ENCODE results near the gene BPIFA3.

BPIFA3 gene

DNA sequence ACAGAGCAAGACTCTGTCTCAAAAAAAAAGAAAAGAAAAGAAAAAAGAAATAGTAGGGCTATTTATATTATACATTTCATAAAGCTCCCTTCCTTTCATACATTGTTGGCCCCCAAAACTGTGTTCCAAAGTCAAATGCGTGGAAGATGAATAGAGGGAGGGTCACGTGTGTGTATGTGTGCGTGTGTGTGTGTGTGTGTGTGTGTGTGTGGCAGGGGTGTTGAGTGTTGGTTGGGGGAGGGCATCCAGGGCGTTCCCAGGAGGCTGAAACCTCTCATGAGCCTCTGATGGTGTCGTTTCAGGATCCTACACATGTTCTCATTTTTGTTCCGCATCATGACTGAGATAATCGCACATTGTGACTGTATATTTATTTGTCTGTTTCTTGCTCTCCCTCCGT lies 58.1 kb downstream of the BPIFA3 start:
- in situ Hi-C loops (cut with MboI; ENCODE audit: low pct_unique_long_range_greater_than_20kb, low sequenced_read_pairs, unreplicated experiment), result no loop called here
- no peak for DNase-seq (ENCODE audit: low spot score)
- TF ChIP-seq, protein P1, sequence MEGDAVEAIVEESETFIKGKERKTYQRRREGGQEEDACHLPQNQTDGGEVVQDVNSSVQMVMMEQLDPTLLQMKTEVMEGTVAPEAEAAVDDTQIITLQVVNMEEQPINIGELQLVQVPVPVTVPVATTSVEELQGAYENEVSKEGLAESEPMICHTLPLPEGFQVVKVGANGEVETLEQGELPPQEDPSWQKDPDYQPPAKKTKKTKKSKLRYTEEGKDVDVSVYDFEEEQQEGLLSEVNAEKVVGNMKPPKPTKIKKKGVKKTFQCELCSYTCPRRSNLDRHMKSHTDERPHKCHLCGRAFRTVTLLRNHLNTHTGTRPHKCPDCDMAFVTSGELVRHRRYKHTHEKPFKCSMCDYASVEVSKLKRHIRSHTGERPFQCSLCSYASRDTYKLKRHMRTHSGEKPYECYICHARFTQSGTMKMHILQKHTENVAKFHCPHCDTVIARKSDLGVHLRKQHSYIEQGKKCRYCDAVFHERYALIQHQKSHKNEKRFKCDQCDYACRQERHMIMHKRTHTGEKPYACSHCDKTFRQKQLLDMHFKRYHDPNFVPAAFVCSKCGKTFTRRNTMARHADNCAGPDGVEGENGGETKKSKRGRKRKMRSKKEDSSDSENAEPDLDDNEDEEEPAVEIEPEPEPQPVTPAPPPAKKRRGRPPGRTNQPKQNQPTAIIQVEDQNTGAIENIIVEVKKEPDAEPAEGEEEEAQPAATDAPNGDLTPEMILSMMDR (IDR thresholded peaks at IDR 0.05; ENCODE audit: extremely low read depth, insufficient read depth, missing control alignments), result no peak

DNA sequence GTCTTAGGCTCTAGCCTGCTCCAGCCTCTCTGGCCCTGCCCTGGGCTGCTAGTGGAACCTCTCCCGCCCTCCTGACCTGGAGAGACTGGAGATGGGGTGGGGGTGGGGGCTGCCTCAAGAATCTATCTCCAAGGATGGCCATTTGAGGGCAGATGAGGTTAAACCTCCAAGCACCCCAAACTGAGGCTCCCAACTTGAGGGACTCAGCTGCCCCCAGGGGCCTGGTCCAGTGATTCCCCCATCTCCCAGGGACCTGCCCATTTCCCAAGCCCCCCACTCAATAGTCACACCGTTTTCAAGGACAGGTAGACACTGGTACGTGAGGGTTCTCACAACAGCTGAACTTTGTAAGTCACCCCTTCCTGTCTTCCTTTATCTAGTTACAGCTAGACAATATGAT lies 58.7 kb downstream of the BPIFA3 start:
- in situ Hi-C loops (cut with MboI; ENCODE audit: low pct_unique_long_range_greater_than_20kb, low sequenced_read_pairs, unreplicated experiment), result no loop called here
- no peak for DNase-seq (ENCODE audit: low spot score)
- TF ChIP-seq, protein P1 (IDR thresholded peaks at IDR 0.05; ENCODE audit: extremely low read depth, insufficient read depth, missing control alignments), result no peak

DNA sequence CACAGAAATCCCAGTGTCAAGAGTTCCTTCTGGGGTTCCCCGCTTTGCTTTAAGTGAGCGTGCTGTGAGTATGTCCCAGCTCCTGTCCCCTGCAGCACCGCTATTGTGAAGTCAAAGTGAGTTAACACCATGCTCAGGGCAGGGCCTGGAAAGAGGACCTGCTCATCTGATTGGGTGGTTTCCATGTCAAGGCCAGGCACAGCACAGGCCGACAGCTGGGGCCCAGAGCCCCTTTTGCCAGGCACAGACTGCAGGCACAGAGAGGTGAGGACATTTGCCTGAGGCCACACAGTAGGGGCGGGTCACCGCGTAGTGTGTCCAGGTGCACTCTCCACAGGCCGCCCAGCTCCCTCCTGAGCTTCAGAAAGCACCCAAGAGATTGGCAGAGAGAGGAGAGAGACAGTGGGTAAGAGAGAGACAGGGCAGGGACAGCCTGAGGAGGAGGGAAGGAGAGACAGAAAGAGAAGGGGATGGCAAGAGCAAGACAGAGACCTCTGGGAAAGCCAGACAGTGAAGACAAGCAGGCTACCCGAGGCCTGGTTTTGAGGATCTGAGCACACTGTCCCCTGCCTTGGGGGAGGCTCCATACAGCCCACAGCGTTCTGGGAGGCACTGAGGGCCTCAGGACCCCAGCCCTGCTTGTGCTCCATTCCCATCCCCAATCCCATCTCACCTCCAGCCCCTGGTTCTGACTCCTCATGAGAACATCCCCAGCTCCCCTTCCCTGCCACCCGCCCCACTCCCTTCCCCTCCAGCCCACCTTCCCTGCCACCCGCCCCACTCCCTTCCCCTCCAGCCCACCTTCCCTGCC lies 59.4 kb downstream of the BPIFA3 start:
- TF ChIP-seq, protein P1 (IDR thresholded peaks at IDR 0.05; ENCODE audit: extremely low read depth, insufficient read depth, missing control alignments), result no peak
- DNase-seq (ENCODE audit: low spot score), result peak; percentile 9
- in situ Hi-C loops (cut with MboI; ENCODE audit: low pct_unique_long_range_greater_than_20kb, low sequenced_read_pairs, unreplicated experiment), result no loop called here
